Left ventricle myocardium inferior (tissue), 1 donor: ENCODE data around the gene NKAIN1. TPM values are rescaled to one million over a fixed set of nuclear protein-coding genes. Genes with fewer than 3 reads are reported as not detected.

Experiments used
- DNase-seq: peaks from one replicate; pipeline ENCODE4 v3.0.0-alpha.2; 2020
- H3K27ac ChIP-seq: fragments of 200-600 bp; replicated peaks from 2 replicates; pipeline ENCODE4 v1.8.0; 2021
- H3K27me3 ChIP-seq: fragments of 200-600 bp; 2 replicates; pipeline ENCODE4 v1.8.0; 2021; ENCODE audit warnings: low read depth
- H3K36me3 ChIP-seq: fragments of 200-600 bp; 2 replicates; pipeline ENCODE4 v1.8.0; 2021
- H3K4me1 ChIP-seq: fragments of 200-600 bp; 2 replicates; pipeline ENCODE4 v1.8.0; 2021
- H3K4me3 ChIP-seq: fragments of 200-600 bp; 2 replicates; pipeline ENCODE4 v1.8.0; 2021; ENCODE audit warnings: mild to moderate bottlenecking, moderate library complexity
- H3K9me3 ChIP-seq: fragments of 200-600 bp; replicated peaks from 2 replicates; pipeline ENCODE4 v1.8.0; 2021
- intact Hi-C: fragments of 100-400 bp; cut with micrococcal nuclease; formaldehyde crosslinking; loops from one replicate; pipeline ENCODE4 v1.11.0; 2022
- total RNA-seq: library from RNA; stranded (reverse); fragmentation: NEBNext Ultra II Directional; extraction: Animal tissue kit (Norgen Biotek cat#: 25700); gene quantifications from one replicate; pipeline ENCODE4 v1.2.1, GENCODE V29; 2021
- TF ChIP-seq, protein P1 (sequence below): fragments of 200-600 bp; IDR thresholded peaks from 2 replicates; pipeline ENCODE4 v1.8.0; 2021; ENCODE audit warnings: antibody characterized with exemption, mild to moderate bottlenecking, borderline replicate concordance
- donor health status: DM: no; HTN: yes; CAD: no; lungs with severe emphysema.

The NKAIN1 gene
- total RNA-seq, 1 donor from 2014 or later: 0.19 TPM

DNA sequence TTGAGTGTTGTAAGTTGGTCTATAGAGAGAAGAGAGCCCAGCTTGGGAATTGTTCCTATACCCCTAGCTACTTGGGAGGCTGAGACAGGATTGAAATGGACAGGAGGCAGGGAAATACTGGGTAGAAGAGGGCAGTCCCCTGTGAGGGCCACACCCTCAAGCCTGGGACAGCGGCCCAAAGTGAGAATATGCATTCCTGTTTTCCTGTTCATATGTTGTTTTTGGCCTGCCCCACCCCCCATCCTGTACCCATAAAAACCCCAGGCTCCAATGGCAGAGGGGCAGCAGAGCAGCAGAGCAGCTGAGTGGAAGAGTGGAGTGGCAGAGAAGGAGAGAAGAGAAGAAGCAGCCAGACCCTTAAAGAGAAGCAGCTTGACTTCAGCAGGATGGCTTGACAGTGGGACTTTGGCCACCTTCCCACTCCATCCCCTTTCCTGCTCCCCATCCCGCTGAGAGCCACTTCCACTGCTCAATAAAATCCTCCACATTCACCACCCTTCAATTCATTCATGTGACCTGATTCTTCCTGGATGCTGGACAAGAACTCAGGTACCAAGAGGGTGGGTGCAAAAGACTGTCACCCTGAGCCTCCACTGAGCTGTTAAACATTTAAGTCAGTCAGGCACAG is 103.6 kb downstream of the NKAIN1 start:
- TF ChIP-seq, protein P1, sequence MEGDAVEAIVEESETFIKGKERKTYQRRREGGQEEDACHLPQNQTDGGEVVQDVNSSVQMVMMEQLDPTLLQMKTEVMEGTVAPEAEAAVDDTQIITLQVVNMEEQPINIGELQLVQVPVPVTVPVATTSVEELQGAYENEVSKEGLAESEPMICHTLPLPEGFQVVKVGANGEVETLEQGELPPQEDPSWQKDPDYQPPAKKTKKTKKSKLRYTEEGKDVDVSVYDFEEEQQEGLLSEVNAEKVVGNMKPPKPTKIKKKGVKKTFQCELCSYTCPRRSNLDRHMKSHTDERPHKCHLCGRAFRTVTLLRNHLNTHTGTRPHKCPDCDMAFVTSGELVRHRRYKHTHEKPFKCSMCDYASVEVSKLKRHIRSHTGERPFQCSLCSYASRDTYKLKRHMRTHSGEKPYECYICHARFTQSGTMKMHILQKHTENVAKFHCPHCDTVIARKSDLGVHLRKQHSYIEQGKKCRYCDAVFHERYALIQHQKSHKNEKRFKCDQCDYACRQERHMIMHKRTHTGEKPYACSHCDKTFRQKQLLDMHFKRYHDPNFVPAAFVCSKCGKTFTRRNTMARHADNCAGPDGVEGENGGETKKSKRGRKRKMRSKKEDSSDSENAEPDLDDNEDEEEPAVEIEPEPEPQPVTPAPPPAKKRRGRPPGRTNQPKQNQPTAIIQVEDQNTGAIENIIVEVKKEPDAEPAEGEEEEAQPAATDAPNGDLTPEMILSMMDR: no peak
- peaks cover 4% of the 10 kb centered on the region for H3K9me3 ChIP-seq
- no peak overlapping the region for H3K4me3 ChIP-seq
- peaks cover 8% of the 10 kb centered on the region for H3K27me3 ChIP-seq
- H3K36me3 ChIP-seq: no peaks in the 10 kb centered on the region
- intact Hi-C loops: no loop called here
- no peak for DNase-seq
- no peaks in the 10 kb centered on the region for H3K4me1 ChIP-seq
- no peak overlapping the region for H3K27ac ChIP-seq

DNA sequence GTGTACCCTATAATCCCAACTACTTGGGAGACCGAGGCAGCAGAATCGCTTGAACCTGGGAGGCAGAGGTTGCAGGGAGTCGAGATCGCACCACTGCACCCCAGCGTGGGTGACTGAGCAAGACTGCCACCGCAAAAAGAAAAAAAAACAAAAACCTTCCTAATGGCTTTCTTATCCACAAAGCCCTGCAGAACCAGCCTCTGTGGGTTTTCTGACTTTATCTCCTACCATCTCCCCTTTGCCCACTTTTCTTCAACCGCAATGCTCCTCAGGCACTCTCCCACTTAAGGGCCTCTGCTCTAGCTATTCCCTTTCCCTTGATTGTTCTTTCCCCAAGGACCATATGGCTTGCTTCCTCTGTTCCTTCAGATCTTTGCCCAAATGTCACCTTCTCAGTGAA is 106.3 kb downstream of the NKAIN1 start:
- intact Hi-C loops: no loop called here
- Histone ChIP-seq H3K27me3 (peaks cover 8% of the 10 kb centered on the region), H3K36me3 (no peaks in the 10 kb centered on the region), H3K4me3 (no peak overlapping the region), H3K27ac (no peak overlapping the region), H3K4me1 (no peaks in the 10 kb centered on the region), H3K9me3 (peaks cover 4% of the 10 kb centered on the region)
- TF ChIP-seq, protein P1: no peak
- DNase-seq: no peak

Other genes starting within 250 kb of the NKAIN1 start
- gene PUM1, start 174.2 kb downstream of the NKAIN1 start, total RNA-seq: 80.1 TPM
- gene SNRNP40, start 56.9 kb upstream of the NKAIN1 start, total RNA-seq: 19.7 TPM
- gene ZCCHC17, start 57.1 kb upstream of the NKAIN1 start, total RNA-seq: 12.2 TPM
- 4,737 TPM for gene FABP3, start 133.2 kb upstream of the NKAIN1 start, total RNA-seq
- gene SERINC2, start 173.3 kb upstream of the NKAIN1 start, total RNA-seq: 1.6 TPM